Glomerular visceral epithelial cell (primary cell): ENCODE data around the gene MAGEA11.
"Not testable (repeated sequence)": the region's sequence is repeated elsewhere in the genome, so short reads cannot be mapped to it uniquely, and the experiment has no call there.

Experiments used
- DNase-seq: peaks from one replicate; pipeline ENCODE4 v3.0.0-alpha.2; 2016; ENCODE audit errors: extremely low spot score

The MAGEA11 gene

DNA sequence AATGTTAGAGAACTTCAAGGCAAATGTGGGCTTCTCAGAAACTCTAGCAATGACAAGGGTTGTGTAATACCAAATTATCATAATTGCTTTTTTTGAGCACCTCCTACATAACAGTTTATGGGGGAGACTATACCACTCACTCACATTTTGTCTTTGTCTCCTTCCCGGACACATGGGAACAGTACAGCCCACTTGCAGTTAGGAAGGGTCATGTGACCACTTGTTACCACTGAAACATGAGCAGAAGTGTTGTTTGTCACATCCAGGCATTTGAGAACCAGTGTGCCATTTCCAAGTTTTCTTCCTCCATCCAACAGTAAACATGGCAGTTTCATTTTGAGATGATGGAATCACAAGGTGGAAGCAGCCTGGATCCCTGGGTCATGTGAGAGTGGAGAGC, 6.9 kb downstream of the MAGEA11 start:
- DNase-seq, result no peak

DNA sequence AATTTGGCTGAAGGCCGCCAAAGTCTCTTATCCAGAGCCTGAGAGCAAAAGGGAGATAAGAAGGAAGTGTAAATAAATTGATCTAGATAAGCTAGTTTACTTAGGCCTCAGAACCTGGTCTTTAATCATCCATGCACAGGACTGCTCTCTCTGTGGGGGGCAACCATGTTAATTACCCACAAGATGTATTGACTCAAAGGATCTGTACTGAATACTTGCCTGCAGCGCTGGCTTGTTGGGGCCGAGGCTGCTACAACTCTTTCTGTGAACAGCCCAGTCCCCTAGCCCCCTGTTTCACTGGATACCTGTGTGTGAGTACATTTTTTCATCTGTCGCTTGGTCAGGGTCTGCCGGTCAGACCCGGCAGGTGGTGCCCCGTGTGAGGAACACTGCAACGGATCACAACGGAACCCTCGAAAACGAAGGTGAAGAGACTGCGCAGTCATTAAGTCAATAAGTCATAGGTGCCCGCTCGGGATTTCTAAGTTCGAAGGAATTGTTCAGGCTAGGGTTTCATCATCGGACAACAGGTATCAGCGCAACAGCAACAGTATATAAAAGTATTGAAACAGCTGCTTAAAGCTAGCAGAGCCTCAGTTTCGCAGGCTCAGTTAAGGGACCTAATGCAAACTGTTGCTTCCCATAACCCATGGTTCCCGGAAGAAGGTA, 8.3 kb downstream of the MAGEA11 start:
- no peak for DNase-seq

DNA sequence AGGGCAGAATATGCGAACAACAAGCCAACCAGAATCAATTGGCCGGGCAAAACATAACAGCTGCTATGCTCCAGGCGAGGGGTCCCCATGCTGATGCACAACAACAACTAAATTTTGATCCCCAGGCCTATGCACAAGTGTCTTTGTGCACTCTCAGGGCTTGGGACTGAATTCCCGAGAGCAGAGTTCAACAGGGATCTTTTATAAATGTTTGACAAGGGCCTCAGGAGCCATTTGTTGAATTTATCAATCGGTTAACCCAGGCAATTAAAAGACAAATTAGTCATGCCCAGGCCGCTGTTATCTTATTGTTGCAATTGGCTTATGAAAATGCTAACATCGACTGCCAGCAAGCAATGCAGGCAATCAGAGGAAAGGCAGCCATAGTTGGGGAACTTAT, 9.4 kb downstream of the MAGEA11 start:
- not testable (repeated sequence) for DNase-seq

DNA sequence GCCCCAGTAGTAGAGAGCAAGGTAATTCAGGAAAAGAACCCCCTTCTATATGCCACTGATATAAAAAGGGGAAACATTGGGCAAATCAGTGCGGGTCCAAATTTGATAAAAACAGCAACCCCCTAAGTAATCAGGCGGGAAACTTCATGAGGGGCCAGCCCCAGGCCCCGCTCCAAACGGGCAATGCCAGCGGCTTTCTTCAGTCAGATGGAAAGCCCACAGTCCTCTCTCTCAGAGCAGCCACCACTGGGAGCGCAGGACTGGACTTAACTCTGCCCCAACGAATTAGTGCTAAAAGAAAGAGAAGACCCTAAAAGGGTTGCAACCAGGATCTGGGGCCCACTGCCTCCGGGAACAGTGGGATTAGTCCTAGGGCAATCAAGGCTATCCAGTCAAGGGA, 9.9 kb downstream of the MAGEA11 start:
- no peak for DNase-seq

DNA sequence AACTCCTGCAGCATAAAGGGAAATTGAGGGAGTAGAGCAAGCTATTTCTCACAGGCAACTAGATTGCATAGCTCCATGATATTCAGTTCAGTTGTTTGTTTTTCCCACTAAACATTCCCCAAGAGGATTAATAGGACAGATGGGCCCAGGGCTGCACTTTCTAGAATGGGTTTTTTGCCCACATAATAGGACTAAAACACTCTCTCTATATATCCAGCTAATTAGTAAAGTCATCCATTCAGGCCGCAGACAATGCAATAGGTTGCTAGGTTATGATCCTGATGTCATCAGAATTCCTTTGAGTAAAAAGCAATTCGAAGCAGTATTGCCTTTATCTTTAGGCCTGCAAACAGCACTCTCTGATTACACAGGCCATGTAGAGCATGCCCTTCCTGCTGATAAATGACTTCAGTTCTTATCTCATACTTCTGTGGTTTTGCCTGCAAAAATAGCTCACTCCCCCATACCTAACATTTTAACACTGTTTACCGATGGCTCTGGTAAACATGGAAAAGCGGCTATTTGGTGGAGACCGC, 11.8 kb downstream of the MAGEA11 start:
- not testable (repeated sequence) for DNase-seq

DNA sequence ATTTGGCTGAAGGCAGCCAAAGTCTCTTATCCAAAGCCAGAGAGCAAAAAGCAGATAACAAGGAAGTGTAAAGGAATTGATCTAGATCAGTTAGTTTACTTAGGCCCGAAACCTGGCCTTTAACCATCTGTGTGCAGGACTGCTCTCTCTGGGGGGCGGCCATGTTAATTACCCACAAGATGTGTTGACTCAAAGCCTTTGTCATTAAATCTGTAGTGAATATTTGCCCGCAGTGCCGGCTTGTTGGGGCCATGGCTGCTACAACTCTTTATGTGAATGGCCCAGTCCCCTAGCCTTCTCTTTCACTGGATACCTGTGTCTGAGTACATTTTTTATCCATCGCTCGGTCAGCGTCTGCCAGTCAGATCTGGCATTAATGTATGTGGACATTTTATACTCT, 15.4 kb downstream of the MAGEA11 start:
- DNase-seq, result not testable (repeated sequence)

DNA sequence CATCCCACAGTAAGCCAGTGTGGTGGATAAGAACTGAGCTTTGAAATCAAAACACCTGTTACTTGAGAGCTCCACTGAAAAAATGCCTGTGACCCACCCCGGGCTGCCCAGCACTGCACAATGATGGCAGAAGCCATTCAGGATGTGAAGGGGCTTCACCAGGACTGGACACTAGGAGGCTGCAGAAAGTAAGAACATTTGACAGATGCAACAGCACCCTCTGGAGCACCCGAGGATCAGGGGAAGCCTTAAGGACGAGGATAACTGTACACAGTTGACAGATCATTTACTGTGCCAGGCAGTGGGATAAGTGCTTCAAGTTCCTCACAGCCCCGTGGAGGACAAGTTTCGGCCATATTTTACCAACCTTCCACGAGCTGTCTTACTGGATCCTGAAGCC, 30.4 kb downstream of the MAGEA11 start:
- DNase-seq, result not testable (repeated sequence)

DNA sequence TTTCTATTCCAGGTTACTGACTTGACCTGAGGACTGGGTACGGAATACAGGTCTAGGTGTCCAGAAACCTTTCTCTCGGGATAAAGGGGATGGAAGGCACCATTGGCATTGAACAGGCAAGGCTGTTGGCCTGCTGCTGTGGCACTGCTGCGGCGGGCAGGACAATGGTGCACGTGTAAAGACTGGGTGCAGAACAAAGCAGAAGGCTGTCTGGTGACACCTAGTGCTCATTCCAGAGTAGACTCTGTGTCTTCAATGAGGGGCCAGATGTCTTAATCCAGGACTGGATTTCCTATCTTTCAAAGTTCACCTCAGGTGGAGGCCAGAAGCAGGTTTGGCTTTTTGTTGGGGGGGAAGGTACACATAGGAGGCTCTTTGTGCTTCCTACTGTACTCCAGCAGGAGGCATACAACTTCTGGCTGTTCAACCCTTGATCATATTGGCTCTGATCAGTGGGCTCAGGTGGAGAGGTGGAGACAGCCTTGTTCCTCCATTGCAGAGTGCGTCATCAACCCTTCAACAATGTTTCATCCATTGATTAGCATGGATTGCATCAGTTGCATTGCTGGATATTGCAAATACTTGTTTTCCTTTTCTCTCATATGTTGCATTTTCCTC, 34.6 kb downstream of the MAGEA11 start:
- DNase-seq, result not testable (repeated sequence)

DNA sequence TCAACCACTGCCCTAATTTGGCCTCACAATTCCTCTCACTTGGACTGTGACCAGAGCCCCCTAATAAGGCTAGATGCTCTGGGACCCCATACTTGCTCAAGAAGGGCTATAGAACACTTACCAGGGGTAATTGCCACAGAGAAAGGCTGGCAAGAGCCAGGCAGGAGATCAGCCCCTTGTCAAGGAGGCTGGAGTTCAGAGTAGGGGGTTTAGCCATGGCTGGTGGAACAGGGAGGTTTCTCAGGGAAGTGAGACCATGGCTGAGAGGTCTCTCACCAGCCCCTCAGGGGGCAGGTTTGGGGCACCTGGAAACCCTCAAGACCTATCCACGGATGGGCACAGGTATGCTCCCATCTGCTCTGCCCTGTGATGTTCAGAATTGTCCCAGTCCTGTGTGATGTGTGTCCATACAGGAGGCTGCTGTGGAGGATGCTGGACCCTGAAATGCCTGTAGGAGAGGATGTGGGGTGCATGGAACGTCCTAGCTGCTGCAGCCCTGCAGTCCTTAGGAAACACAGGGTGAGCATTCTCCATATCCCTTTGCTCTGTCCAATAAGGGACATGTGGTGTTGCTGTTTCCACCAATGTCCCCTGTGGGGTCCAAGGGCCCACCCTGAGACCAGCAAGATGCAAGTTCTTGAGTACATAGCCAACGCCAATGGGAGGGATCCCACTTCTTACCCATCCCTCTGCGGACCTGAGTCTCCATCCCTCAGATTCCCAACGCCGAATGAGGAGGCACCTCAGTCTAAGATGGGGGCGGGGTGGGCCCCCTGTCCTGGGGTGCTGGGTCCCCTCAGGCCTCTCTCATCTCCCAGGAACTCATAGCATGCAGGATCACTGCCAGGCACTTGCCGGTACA, 45.6 kb downstream of the MAGEA11 start:
- DNase-seq, result no peak

DNA sequence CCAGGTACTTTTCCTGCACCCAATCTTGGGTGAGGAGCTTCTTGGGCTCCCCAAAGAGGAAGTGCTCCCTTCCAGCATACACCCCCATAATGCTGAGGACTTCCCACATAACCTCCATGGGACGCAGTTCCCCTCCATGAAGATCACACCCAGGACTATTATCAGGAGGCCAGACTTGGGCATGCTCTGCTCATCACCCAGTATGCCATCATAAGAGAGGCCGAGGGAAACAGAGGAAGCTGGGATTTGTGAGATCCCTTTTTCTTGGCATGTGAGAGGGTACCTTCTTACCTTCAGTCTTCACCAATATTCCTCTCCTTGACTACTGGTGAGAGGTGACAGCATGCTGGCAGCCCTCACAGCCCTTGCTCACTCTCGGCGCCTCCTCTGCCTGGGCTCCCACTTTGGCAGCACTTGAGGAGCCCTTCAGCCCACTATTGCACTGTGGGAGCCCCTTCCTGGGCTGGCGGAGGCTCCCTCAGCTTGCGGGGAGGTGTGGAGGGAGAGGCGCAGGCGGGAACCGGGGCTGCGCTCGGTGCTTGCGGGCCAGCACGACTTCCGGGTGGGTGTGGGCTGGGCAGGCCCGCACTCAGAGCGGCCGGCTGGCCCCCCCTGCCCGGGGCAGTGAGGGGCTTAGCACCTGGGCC, 46.3 kb downstream of the MAGEA11 start:
- DNase-seq, result no peak

DNA sequence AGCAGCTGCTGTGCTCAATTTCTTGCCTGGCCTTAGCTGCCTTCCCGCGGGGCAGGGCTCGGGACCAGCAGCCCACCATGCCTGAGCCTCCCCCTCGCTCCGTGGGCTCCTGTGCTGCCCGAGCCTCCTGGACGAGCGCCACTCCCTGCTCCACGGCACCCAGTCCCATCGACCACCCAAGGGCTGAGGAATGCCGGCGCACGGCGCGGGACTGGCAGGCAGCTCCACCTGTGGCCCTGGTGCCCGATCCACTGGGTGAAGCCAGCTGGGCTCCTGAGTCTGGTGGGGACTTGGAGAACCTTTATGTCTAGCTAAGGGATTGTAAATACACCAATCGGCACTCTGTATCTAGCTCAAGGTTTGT, 46.8 kb downstream of the MAGEA11 start:
- DNase-seq, result not testable (repeated sequence)

DNA sequence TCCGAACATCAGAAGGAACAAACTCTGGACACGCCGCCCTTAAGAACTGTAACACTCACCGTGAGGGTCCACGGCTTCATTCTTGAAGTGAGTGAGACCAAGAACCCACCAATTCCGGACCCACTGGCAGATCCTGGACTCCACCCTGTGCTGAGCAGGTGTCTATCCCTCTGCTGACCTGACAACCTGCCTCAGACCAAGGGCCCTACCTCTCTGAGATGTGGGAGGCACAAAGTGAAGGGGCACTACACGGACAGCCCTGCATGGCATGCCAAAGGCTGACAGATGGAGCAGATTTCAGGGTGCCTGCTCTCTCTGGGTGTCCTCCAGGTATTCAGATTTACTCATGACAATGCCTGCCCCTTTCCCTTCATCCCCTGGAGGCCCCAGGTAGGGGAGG, 48.0 kb downstream of the MAGEA11 start:
- no peak for DNase-seq

DNA sequence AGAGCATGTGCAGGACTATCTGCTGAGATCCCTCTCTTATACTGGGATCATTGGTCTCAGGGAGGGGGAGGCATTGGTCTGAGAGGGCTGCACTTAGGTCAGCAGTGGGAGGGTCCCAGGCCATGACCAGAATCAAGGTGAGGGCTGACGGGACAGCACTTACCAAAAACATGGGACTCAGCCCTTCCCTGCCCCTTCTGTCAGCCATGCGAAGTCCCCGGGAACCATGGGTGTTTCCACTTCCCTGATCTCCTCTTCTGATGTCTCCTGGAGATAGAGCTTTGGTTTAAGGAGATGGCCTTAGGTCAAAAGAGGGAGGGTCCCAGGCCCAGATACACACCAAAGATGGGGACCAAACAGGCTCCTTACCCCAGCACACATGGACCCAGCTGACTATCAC, 49.1 kb downstream of the MAGEA11 start:
- DNase-seq, result no peak

DNA sequence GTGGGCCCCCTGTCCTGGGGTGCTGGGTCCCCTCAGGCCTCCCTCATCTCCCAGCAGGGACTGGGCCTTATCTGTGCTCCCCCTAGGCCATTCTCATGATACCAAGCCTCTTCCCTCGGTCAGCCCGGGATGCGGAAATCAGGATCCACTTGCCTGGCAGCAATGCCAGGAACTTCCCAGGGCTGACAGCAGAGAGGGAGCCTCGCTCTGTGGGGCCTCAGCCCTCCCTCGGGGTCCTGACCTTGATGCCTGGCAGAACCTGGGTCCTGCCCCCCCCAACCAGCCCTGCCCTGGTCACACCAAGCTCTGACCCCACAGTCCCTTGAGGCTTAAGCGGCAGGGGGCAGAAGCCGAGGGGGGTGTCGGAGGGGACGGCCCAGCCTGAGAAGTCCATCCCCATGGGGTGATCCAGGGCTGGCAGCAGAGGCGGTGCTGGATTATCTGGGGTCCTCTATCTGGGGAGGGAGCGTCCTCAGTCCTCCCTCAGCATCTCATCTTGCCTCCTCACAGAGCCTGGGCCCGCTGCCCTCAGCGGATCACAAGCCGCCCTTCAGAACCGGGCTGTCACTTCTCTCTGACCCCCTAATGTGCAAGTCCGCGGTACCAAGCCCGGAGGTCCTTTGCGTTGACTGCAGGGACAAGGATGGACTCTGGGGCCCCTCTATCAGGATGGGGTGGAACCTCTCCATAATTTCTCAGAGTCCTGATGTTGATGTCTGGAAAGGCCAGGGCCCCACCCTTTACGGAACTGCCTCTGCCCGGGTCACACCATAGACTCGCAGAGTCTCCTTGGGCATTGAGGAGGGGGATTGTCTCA, 50.2 kb downstream of the MAGEA11 start:
- not testable (repeated sequence) for DNase-seq

DNA sequence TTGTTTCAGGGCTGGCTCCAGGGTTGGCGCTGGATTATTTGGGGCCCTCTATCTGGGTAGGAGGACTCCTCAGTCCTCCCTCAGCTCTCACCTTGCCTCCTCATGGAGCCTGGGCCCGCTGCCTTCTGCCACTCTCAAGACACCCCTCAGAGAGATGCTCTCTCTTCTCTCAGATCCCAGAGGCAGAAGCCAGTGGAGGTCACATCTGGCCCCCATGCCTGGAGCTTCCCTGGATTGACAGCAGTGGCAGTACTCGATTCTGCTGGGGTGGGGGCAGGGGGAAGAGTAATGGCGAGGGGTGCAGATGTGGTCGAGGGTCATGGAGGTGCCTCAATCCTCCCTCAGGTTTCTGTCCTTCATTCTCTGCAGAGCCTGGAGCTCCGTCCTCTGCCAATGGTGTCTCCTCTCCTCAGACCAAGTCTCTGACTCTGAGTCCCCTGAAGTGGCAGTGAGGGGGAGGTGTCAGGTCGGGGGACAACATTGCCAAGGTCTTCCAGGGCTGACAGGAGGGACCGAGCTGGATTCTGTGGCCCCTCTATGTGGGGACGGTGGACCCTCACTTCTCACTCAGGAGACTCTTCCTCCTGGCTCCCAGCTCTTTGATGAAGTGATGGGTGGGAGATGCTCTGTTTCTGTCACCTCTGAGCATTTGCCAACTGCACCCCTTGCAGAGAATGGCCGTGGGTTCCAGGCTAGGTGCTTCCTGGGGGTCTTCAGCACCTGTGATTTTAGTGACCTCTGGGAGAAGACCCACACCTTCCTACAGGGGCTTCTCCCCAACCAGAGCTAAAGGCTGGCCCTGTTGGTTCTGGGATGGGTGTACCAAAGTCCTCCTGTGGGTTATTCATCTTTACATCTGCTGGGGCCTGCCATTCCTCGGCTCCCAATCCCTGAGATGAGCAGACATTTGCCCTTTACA, 51.1 kb downstream of the MAGEA11 start:
- no peak for DNase-seq
